IPS-NIHi11 (cell line): ENCODE results near the gene TEX29.

Experiments
- DNase-seq: peaks from one replicate; pipeline ENCODE4 v3.0.0; 2012; ENCODE audit warnings: mixed read lengths, low spot score

Gene TEX29

DNA sequence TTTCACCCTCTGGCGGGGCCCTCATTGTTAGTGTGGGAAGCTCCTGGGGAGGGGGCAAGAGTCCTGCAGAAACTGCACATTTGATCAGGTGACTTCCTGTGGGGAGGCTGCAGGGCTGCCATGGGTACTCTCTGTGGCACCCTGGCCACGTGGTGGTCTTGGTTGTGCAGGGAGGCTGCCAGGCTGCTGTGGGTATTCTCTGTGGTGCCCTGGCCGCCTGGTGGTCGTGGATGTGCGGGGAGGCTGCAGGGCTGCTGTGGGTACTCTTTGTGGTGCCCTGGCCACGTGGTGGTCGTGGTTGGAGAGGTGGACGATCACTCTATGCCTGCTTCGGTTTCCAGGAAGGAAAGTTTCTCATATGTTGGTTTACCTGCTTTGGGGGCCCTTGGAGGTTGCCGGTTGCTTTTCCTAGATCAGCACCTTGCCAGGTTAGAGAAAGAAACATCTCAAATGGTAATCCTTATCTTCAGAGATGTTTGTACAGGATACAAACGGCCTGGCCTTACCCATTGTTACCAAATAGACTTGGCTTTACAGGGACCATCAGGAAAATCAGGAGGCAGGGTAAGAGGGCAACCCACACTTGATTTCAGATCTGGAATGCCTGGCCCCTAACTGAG, 22.9 kb downstream of the TEX29 start:
- no peak for DNase-seq

DNA sequence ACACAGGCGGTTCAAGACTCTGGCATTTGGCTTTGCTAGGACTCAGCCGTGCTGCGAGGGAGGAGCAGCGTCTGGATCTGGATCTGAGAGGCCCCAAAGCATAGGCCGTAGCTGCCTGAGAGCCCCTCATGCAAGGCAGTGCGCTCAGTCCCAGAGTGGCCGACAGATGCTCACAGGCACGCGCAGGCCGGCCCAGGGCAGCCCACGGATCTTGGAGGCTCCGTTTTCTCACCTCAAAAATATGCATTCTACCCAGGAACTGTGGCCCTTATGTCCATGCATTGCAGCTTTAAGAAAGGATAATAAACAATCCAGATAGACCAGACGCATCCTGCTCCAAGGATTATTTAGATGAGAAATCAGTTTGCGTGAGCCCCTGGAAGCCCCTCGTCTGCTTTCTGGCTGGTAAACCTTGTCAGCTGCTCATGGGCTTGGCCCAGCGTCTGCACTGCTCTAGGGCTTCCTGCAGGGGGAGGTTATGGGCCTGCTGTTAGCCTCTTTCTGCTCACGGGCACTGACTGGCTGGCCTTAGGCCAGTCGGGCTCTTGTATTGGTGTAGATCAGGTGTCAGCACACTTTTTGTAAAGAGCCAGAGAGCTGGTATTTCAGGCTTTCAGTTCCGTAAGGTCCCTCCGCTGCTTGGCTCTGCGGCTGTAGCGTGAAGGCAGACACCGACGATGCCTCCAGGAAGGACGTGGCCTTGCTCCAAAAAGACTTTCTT, 24.2 kb downstream of the TEX29 start:
- DNase-seq = peak; percentile 92

GRCh38 chr13:111345682-111346081, 25.2 kb downstream of the TEX29 start:
- DNase-seq = no peak

GRCh38 chr13:111346101-111346680, 25.7 kb downstream of the TEX29 start:
- no peak for DNase-seq

GRCh38 chr13:111347438-111347837, 27.0 kb downstream of the TEX29 start:
- DNase-seq = no peak

DNA sequence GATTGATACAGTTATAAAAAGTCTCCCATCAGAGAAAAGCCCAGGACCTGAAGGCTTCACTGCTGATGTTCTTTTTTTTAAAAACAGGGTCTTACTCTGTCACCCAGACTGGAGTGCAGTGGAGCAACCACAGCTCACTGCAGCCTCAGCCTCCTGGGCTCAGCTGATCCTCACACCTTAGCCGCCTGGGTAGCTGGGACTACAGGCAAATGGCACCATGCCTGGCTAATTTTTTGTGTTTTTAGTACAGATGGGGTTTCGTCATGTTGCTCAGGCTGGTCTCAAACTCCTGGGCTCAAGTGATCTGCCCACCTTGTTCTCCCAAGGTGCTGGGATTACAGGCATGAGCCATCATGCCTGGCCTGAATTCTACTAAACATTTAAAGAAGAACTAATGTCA, 33.1 kb downstream of the TEX29 start:
- no peak for DNase-seq

GRCh38 chr13:111354789-111355188, 34.3 kb downstream of the TEX29 start:
- no peak for DNase-seq

DNA sequence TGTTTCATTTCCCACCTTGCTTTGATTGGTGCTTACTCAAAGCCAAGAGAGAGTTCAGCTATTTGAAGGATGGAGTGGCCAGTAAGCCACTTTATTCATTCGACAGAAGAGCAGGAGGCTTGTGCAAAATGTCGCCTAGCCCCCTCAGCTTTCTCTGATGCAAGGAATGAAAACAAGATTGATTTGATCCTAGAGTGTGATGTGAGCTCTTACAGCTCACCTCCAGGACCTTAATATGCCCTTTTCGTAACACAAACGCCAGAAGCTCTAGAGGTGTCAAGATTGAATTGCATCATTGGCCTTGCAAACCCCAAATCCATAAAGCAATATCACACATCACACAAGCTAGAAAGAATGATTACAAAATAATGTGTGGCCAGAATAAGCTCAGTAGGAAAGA, 36.4 kb downstream of the TEX29 start:
- no peak for DNase-seq

DNA sequence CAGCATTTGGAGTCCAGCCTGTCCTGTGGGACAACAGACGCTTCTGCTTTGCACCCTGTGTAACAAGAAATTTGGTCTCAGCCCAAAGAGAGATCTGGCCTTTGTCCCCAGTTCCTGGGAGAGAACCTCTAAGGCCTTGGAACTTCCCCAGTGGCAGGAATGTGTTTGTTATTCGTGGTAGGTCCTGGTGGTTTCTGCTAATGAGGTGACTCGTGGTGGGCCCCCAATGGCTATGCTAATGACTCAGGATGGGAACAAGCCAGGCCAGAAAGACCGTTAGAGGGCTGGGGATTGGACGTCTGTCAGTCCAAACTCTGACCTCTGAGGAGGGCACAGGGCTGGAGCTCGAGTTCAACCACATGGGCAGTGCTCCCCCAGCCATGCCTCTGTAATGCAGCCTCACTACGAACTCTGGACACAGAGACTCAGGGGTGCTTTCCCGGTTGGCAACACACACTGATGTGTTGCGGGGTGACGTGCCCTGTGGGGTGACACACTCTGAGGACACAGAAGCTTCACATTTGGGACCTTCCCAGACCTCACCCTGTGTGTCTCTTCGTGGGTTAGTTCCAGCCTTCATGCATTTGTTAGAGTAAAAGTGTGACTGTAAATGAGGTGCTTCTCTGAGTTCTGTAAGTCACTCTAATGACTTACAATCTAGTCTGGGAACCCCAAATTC, 38.9 kb downstream of the TEX29 start:
- DNase-seq = peak; percentile 57

DNA sequence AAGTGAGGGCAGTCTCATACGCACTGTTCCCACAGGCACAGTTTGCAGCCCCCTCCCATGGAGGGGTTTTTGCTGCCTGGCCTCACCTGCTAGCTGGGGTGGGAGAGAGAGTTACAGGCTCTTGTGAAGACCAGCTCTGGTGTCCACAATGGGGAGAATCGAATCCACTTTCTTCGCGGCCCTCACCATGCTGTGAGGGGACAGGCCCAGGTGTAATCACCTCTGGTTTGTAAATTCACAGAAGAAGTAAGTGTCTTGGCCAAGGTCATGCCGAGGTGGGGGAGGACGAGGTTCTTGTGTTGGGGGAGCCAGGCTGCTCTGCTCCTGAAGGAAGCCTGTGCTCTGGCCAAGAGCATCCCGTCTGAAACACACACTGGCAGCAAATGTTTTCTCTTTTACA, 39.5 kb downstream of the TEX29 start:
- no peak for DNase-seq

DNA sequence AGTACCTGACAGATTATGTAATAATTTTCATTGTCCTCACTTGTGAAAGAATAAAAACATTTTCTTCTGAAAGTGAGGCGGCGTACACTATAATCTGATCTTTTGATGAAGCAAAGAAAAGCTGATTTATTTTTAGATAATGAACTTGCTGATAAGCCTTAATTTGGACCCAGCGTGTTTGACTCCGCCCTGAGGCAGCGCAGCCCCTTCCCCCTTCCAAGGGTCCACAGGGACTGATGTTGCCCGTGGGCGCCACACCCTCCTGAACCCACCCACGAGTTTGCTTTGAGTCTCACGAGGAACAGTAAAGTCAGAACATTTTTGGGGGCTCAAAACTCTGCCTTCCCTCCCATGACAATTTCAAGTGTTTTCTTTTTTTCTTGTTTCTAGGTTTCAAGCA, 40.0 kb downstream of the TEX29 start:
- DNase-seq = no peak

DNA sequence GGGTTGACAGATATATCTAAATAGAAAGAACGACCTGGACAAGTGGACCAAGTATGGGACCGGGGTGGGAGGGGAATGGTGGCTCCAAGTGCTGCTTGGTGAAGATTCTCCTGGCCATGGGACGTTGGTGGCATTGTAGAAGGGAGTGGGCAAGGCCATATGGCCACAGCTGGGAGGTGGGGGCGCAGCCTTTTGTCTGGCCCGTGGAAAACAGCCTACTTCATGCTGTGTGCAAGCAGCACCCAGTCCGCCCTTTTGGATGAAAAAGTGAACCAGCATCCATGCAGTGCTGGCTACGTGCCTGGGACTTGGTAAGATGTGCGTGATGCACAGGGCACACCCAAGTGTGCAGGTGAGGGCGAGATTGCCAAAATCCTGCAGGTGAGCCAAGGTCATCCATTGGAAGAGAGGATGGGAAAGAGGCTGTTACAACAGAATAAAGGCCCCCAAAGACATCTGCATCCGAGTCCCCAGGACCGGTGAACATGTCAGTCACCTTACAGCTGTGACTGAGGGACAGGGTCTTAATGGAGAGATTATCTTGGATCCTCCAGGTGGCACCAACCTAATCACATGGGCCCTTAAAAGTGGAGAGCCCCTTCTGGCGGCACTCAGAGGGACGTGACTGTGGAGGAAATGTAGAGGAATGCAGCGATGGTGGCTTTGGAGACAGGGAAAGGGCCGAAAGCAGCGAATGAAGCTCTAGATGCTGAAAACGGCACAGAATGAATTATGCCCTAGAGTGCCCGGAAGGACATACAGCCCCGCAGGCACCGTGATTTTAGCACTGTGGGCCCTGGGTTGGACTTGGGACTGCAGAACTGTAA, 40.8 kb downstream of the TEX29 start:
- DNase-seq = no peak

GRCh38 chr13:111361873-111362648, 41.6 kb downstream of the TEX29 start:
- no peak for DNase-seq

- no peak for DNase-seq
Observed at GRCh38 chr13:111363121-111363520, 42.7 kb downstream of the TEX29 start.

- no peak for DNase-seq
Observed at GRCh38 chr13:111363591-111363990, 43.1 kb downstream of the TEX29 start.

DNA sequence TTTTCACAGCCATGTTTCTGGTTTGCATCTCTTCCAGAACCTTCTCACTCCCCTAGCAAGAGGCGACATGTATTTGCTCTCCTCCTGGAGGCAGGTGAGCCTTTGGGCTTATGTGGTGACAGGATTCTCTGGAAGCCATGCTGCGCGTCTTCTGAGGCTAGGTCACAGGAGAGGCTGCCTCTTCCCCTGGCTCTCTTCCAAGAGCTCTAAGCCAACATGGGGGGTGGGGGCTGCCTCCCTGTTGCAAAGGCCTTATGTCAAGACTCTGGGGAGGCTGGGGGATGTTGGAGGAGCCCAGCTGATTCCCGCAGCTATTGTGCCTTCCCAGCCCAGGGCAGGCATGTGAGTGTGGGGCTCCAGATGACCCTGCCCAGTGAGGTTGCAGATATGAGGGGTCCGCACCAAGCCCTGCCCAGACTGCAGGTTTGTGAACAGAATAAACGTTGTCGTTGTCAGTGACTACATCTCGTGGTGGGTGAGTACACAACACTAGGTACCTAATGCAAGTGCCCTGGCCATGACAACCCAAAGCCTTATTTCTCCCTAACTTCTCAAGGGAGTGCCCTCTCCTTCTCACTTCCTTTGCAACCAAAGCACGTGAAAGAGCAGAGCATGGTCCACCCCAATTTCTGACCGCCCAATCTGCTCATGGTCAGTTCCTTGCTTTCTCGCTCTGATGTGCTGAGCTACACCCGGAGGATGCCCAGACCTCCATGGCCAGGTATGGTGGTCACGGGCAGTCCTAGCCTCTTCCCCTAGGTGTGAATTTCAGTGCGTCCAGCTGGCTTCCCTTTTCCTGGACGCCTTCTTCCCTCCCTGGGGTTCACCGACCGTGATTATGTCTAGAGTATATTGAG, 44.9 kb downstream of the TEX29 start:
- DNase-seq = no peak

DNA sequence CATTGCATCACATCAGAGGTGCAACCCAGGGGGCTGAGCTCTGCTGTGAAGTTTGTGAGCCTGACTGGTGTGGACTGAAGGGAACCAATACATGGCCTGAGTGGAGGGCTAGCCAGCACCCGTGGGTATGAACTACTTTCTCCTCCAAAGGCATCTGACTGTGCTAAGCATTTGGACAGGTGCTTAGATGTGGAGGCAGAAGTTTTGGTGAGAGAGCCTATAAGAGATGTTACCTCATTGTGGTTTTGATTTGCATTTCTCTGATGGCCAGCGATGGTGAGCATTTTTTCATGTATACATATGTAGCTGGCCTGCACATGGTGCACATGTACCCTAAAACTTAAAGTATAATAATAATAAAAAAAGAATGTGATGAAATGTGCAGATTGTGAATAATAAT, 46.9 kb downstream of the TEX29 start:
- DNase-seq = no peak

DNA sequence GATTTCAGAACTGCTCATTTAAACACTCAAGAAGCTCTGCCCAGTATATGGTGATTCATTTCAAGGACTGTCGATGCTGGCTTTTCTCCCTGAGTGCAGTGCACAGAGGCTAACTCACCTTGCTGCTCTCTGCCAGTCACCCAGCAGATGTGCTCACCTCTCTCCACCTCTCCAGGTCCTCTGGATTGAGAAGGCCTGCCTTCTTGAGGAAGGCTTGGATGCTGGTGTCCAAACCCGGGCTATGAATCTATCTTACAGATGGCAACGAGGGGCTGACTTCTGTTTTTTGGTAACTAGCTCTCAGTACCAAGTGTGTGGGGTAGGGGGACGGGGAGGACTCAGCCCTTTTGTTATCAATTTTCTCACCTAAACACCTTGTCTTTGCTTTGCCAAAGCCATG, 47.6 kb downstream of the TEX29 start:
- DNase-seq = no peak

GRCh38 chr13:111370147-111370546, 49.7 kb downstream of the TEX29 start:
- DNase-seq = no peak
